ENCODE measurements around the gene MTAP. TPM values are rescaled to one million over a fixed set of nuclear protein-coding genes. Genes with fewer than 3 reads are reported as not detected.

MTAP gene
- polyA plus RNA-seq, 1 donor (not counting 4 experiments of a cell fraction or from before 2014, with no cell fraction given), result 48.7 TPM

DNA sequence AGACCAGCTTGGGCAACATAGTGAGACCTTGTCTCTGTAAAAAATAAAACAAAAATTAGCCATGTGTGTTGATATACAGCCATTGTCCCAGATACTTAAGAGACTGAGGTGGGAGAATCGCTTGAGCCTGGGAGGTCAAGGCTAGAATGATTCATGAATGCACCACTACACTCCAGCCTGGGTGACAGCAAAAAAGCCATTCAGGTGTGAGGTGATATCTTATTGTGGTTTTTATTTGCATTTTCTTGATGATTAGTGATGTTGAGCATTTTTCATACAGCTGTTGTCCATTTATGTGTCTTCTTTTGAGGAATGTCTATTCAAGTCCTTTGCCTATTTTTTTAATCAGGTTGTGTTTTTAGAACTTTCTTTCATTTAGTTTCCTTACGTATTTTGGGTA lies 23.2 kb downstream of the MTAP start:
- H3K79me2 ChIP-seq (ENCODE audit: control insufficient read depth, insufficient read depth, low read length), result peaks cover 42% of the 10 kb centered on the region
- H3K27ac ChIP-seq (ENCODE audit: control insufficient read depth, insufficient read depth, low read length), result no peak overlapping the region
- no peaks in the 10 kb centered on the region for H3K27me3 ChIP-seq (ENCODE audit: control insufficient read depth, extremely low read depth, insufficient read depth, low read length)
- FAIRE-seq (no peak), DNase-seq (ENCODE audit: low read depth, low spot score) (no peak)
- no peak overlapping the region for H3K4me3 ChIP-seq (ENCODE audit: control insufficient read depth in 2 of 3, extremely low read depth in 1 of 3, insufficient read depth in 2 of 3, low read depth in 1 of 3, low read length in 3 of 3)
- no peaks in the 10 kb centered on the region for H4K20me1 ChIP-seq (ENCODE audit: control insufficient read depth, extremely low read depth, insufficient read depth, low read length)
- H3K9me1 ChIP-seq (ENCODE audit: control insufficient read depth, extremely low read depth, insufficient read depth, low read length), result no peaks in the 10 kb centered on the region
- no peak overlapping the region for H2AFZ ChIP-seq (ENCODE audit: control insufficient read depth, low read length)
- dilution Hi-C loops (cut with MboI; ENCODE audit: extremely low pct_ligation_motif_present, low sequenced_read_pairs), result no loop called here
- no peaks in the 10 kb centered on the region for H3K9me3 ChIP-seq (ENCODE audit: control insufficient read depth, low read depth, low read length)
- peaks cover 10% of the 10 kb centered on the region for H3K4me1 ChIP-seq (ENCODE audit: control insufficient read depth, extremely low read depth, insufficient read depth, low read length)
- TF ChIP-seq EZH2 (IDR thresholded peaks at IDR 0.05; ENCODE audit: low read length), result no peak
- no peak overlapping the region for H3K9ac ChIP-seq (ENCODE audit: control insufficient read depth, extremely low read depth, insufficient read depth, low read length)
- H3K36me3 ChIP-seq (ENCODE audit: control insufficient read depth in 2 of 2, extremely low read depth in 1 of 2, insufficient read depth in 2 of 2, low read length in 2 of 2), result peaks cover 10 to 18% of the 10 kb centered on the region in 2 experiments
- H3K4me2 ChIP-seq (ENCODE audit: control insufficient read depth, extremely low read depth, insufficient read depth, low read depth, low read length), result no peak overlapping the region

GRCh38 chr9:21828853-21829410 lies 26.5 kb downstream of the MTAP start:
- Histone ChIP-seq H3K4me3 (ENCODE audit: control insufficient read depth in 2 of 3, extremely low read depth in 1 of 3, insufficient read depth in 2 of 3, low read depth in 1 of 3, low read length in 3 of 3) (no peak overlapping the region), H3K27ac (ENCODE audit: control insufficient read depth, insufficient read depth, low read length) (peak overlapping the region; percentile 35), H3K9ac (ENCODE audit: control insufficient read depth, extremely low read depth, insufficient read depth, low read length) (no peak overlapping the region), H3K4me2 (ENCODE audit: control insufficient read depth, extremely low read depth, insufficient read depth, low read depth, low read length) (no peak overlapping the region), H3K79me2 (ENCODE audit: control insufficient read depth, insufficient read depth, low read length) (peaks cover 41% of the 10 kb centered on the region), H3K9me1 (ENCODE audit: control insufficient read depth, extremely low read depth, insufficient read depth, low read length) (no peaks in the 10 kb centered on the region), H3K4me1 (ENCODE audit: control insufficient read depth, extremely low read depth, insufficient read depth, low read length) (peaks cover 40% of the 10 kb centered on the region), H2AFZ (ENCODE audit: control insufficient read depth, low read length) (no peak overlapping the region), H3K36me3 (ENCODE audit: control insufficient read depth in 2 of 2, extremely low read depth in 1 of 2, insufficient read depth in 2 of 2, low read length in 2 of 2) (peaks cover 10 to 21% of the 10 kb centered on the region in 2 experiments), H3K27me3 (ENCODE audit: control insufficient read depth, extremely low read depth, insufficient read depth, low read length) (no peaks in the 10 kb centered on the region), H3K9me3 (ENCODE audit: control insufficient read depth, low read depth, low read length) (no peaks in the 10 kb centered on the region), H4K20me1 (ENCODE audit: control insufficient read depth, extremely low read depth, insufficient read depth, low read length) (no peaks in the 10 kb centered on the region)
- TF ChIP-seq, protein P1, sequence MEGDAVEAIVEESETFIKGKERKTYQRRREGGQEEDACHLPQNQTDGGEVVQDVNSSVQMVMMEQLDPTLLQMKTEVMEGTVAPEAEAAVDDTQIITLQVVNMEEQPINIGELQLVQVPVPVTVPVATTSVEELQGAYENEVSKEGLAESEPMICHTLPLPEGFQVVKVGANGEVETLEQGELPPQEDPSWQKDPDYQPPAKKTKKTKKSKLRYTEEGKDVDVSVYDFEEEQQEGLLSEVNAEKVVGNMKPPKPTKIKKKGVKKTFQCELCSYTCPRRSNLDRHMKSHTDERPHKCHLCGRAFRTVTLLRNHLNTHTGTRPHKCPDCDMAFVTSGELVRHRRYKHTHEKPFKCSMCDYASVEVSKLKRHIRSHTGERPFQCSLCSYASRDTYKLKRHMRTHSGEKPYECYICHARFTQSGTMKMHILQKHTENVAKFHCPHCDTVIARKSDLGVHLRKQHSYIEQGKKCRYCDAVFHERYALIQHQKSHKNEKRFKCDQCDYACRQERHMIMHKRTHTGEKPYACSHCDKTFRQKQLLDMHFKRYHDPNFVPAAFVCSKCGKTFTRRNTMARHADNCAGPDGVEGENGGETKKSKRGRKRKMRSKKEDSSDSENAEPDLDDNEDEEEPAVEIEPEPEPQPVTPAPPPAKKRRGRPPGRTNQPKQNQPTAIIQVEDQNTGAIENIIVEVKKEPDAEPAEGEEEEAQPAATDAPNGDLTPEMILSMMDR (optimal IDR thresholded peaks at IDR 0.05 in 1 of 3, IDR thresholded peaks at IDR 0.05 in 1 of 3, conservative IDR thresholded peaks at IDR 0.05 in 1 of 3; ENCODE audit: extremely low read depth in 1 of 3, insufficient read depth in 2 of 3, low read length in 3 of 3), result no peak
- no peak for TF ChIP-seq EZH2 (IDR thresholded peaks at IDR 0.05; ENCODE audit: low read length)
- FAIRE-seq, result peak; percentile 71
- dilution Hi-C loops (cut with MboI; ENCODE audit: extremely low pct_ligation_motif_present, low sequenced_read_pairs), result no loop called here
- no peak for DNase-seq (ENCODE audit: low read depth, low spot score)

- Histone ChIP-seq H2AFZ (ENCODE audit: control insufficient read depth, low read length) (no peak overlapping the region), H3K4me1 (ENCODE audit: control insufficient read depth, extremely low read depth, insufficient read depth, low read length) (peaks cover 49% of the 10 kb centered on the region), H3K36me3 (ENCODE audit: control insufficient read depth in 2 of 2, extremely low read depth in 1 of 2, insufficient read depth in 2 of 2, low read length in 2 of 2) (peaks cover 11 to 25% of the 10 kb centered on the region in 2 experiments), H4K20me1 (ENCODE audit: control insufficient read depth, extremely low read depth, insufficient read depth, low read length) (no peaks in the 10 kb centered on the region), H3K27me3 (ENCODE audit: control insufficient read depth, extremely low read depth, insufficient read depth, low read length) (no peaks in the 10 kb centered on the region), H3K4me3 (ENCODE audit: control insufficient read depth in 2 of 3, extremely low read depth in 1 of 3, insufficient read depth in 2 of 3, low read depth in 1 of 3, low read length in 3 of 3) (no peak overlapping the region), H3K9ac (ENCODE audit: control insufficient read depth, extremely low read depth, insufficient read depth, low read length) (no peak overlapping the region), H3K27ac (ENCODE audit: control insufficient read depth, insufficient read depth, low read length) (peak overlapping the region; percentile 72), H3K4me2 (ENCODE audit: control insufficient read depth, extremely low read depth, insufficient read depth, low read depth, low read length) (no peak overlapping the region), H3K79me2 (ENCODE audit: control insufficient read depth, insufficient read depth, low read length) (peaks cover 39% of the 10 kb centered on the region), H3K9me1 (ENCODE audit: control insufficient read depth, extremely low read depth, insufficient read depth, low read length) (no peaks in the 10 kb centered on the region), H3K9me3 (ENCODE audit: control insufficient read depth, low read depth, low read length) (no peaks in the 10 kb centered on the region)
- dilution Hi-C loops (cut with MboI; ENCODE audit: extremely low pct_ligation_motif_present, low sequenced_read_pairs), result no loop called here
- FAIRE-seq, result no peak
- DNase-seq (ENCODE audit: low read depth, low spot score), result no peak
- TF ChIP-seq EZH2 (IDR thresholded peaks at IDR 0.05; ENCODE audit: low read length), result no peak
- TF ChIP-seq, protein P1 (optimal IDR thresholded peaks at IDR 0.05 in 1 of 3, IDR thresholded peaks at IDR 0.05 in 1 of 3, conservative IDR thresholded peaks at IDR 0.05 in 1 of 3; ENCODE audit: extremely low read depth in 1 of 3, insufficient read depth in 2 of 3, low read length in 3 of 3), result no peak
Measured at GRCh38 chr9:21830589-21830988, 28.2 kb downstream of the MTAP start.
